Measurements from ENCODE around the gene ETS2.

ETS2 gene

GRCh38 chr21:38773099-38774061, 32.3 kb upstream of the ETS2 start:
- TF ChIP-seq, protein P1, sequence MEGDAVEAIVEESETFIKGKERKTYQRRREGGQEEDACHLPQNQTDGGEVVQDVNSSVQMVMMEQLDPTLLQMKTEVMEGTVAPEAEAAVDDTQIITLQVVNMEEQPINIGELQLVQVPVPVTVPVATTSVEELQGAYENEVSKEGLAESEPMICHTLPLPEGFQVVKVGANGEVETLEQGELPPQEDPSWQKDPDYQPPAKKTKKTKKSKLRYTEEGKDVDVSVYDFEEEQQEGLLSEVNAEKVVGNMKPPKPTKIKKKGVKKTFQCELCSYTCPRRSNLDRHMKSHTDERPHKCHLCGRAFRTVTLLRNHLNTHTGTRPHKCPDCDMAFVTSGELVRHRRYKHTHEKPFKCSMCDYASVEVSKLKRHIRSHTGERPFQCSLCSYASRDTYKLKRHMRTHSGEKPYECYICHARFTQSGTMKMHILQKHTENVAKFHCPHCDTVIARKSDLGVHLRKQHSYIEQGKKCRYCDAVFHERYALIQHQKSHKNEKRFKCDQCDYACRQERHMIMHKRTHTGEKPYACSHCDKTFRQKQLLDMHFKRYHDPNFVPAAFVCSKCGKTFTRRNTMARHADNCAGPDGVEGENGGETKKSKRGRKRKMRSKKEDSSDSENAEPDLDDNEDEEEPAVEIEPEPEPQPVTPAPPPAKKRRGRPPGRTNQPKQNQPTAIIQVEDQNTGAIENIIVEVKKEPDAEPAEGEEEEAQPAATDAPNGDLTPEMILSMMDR (IDR thresholded peaks at IDR 0.05): no peak

DNA sequence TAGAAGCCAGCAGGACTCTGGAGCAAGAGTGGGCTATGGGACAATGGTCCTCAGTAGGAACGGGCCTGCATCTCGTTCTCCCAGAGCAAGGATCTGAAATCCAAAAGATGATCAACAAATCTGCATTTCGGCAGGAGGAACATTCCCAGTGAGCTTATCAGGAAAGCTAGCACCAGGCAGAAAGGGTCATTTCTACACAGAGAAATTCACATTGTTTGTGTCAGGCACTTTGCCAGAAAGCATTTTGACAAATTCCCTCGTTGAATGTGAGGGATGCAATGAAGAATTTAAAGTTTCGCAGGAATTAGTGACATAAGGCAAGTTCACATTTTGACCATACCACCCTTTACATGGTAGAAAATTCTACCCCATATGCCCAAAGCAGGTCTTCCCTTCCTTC, 31.6 kb upstream of the ETS2 start:
- TF ChIP-seq, protein P1 (IDR thresholded peaks at IDR 0.05): no peak

GRCh38 chr21:38774586-38775285, 31.0 kb upstream of the ETS2 start:
- TF ChIP-seq, protein P1 (IDR thresholded peaks at IDR 0.05): no peak

GRCh38 chr21:38775733-38776132, 30.0 kb upstream of the ETS2 start:
- TF ChIP-seq, protein P1 (IDR thresholded peaks at IDR 0.05): no peak

GRCh38 chr21:38777015-38777414, 28.7 kb upstream of the ETS2 start:
- TF ChIP-seq, protein P1 (IDR thresholded peaks at IDR 0.05): no peak

DNA sequence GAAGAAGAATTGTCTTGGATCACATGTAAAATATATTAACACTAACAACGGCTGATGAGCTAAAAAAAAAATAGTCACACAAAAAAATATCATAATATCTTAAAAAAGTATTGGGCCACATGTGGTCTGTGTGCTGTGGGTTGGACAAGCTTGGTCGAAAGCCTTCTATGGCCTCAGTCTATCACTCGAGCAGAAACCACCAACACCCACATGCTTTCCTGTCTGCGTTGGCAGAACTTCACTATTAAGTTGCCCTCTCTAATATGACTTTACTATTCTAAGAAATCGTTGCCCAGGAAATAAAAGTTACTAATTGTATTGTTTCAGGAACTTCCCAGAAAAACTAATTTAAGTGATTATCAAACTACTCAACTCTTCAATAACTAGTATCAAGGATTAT, 28.2 kb upstream of the ETS2 start:
- TF ChIP-seq, protein P1 (IDR thresholded peaks at IDR 0.05): no peak

DNA sequence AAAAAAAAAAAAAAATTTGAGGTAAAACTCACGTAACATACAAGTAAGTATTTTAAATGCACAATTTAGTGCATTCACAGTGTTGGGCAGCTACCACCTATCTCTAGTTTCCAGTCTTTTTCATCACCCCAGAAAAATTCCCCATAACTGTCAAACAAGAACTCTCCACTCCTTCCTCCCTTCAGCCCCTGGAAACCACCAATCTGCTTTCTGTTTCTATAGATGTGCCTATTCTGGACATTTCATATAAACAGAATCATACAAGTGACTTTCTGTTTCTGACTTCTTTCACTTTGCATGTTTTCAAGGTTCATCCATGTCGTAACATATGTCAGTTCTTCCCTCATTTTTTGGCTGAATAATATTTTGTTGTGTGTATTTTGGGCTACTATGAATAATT, 24.9 kb upstream of the ETS2 start:
- TF ChIP-seq, protein P1 (IDR thresholded peaks at IDR 0.05): no peak

Data from LNCAP (cell line).